GM19324 (cell line): ENCODE results near the gene ST7.

Experiments
- ATAC-seq: cut with Tn5 transposase; IDR thresholded peaks from one replicate; pipeline ENCODE4 v1.9.1; 2021; ENCODE audit warnings: mild to moderate bottlenecking, moderate library complexity; ENCODE audit not compliant: unreplicated experiment, low FRiP score

Gene ST7

DNA sequence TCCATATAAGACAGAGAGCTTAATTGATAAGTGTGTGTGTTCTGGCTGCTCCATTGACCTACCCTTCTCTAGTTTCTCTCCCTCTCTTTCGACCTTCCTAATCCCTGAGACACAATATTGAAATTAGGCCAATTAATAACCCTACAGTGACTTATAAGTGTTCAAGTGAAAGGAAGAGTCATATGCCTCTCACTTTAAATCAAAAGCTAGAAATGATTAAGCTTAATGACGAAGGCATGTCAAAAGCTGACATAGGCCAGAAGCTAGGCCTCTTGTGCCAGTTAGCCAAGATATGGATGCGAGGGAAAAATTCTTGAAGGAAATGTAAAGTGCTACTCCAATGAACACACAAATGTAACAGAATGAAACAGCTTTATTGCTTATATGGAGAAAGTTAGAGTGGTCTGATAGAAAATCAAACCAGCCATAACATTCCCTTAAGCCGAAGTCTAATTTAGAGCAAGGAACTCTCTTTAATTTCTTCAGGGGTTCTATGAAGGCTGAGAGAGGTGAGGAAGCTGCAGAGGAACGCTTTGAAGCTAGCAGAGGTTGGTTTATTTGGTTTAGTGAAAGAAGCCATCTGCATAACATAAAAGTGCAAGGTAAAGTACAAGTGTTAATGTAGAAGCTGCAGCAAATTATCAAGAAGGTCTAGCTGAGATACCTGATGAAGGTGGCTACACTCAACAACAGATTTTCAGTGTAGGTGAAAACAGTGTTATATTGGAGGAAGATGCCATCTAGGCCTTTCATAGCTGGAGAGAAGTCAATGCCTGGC lies 53.8 kb downstream of the ST7 start:
- ATAC-seq, result no peak

GRCh38 chr7:117008118-117008885 lies 55.0 kb downstream of the ST7 start:
- no peak for ATAC-seq

DNA sequence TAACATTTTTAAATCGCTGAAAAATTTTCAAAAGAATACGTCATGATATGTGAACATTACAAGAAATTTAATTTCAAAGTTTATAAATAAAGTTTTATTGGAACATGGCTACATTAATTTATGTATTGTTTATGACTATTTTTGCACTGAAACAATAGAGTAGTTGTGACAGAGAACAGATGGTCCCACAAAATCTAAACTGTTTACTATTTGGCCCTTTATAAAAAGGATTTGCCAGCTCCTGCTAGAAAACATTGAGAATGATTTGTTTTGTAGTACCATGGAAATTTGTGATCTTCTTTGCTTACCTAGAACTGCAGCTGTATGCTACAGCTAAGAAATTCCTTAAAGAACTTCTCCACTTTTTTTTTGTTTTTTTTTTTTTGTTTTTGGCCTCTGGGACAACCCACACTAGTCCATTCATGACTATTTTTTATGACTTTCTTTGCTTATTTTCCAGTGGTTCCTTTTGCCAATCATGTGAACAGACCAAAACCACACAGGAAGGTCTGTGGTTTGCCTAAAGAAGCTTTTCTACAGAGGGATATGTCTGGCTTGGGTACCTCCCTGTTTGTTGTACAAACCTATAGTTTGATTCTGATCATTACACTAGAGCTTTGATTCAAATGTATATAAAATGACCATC lies 55.7 kb downstream of the ST7 start:
- no peak for ATAC-seq

- no peak for ATAC-seq
These were observed 56.5 kb downstream of the ST7 start for GRCh38 chr7:117009705-117010361.

GRCh38 chr7:117010375-117011133 lies 57.3 kb downstream of the ST7 start:
- ATAC-seq, result peak; percentile 30

DNA sequence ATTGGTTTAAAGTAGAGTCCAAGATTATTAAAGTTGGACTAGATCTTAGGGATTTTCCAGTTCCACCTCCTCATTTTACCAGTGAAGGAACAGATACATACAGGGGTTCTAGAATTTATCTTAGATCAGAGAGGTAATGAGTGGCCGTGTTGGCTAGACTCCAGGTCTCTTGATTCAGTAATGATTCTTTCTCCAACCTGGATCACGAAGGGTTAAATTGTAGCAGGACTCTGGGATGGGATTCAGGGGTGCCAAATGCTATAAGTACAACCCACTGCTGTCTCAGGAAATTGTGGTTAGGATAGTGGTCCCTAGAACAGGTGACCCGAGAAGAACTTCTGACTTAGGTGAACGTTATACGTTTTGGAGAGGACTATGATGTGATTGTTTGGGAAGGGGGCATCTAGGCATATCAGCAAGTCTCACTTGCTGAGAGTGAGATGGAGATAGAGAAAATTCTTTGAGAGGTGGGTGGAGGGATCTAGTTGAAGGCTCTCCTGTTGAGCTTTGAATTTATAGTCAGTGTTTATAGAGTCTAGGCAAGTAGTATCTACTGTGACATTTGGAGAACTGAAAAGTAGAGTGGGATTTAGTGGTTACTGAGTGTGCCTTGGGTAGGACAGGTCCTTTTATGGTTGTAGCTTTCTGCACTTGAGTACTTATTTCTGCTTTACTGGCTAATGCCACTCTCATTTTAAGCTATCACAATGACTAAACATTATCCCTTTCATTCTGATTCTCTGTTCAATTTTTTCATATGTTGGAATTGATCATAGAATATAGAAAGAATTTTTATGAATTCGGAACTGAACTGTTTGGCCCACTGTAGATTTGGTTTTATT lies 58.3 kb downstream of the ST7 start:
- peak; percentile 82 for ATAC-seq

DNA sequence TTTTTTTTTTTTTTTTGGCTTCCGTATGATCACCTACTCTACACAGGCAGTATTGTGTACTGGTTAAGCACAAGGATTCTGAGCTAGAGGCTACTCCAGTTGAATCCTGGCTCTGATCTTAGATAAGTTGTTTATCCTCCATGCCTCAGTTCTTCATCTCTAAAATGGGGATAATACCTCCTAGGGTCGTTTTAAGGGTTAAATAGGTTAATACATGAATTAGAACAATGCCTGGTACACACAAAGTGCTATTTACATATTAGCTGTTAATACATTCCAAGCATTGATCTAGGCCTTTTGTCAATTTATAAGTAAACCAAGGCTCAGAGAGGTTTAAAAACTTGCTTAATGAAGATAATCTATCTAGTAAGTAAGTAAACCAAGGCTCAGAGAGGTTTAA lies 59.0 kb downstream of the ST7 start:
- ATAC-seq, result peak; percentile 5

- ATAC-seq, result no peak
These were observed 59.4 kb downstream of the ST7 start for GRCh38 chr7:117012696-117013095.

- ATAC-seq, result no peak
These were observed 60.9 kb downstream of the ST7 start for GRCh38 chr7:117014099-117014656.

DNA sequence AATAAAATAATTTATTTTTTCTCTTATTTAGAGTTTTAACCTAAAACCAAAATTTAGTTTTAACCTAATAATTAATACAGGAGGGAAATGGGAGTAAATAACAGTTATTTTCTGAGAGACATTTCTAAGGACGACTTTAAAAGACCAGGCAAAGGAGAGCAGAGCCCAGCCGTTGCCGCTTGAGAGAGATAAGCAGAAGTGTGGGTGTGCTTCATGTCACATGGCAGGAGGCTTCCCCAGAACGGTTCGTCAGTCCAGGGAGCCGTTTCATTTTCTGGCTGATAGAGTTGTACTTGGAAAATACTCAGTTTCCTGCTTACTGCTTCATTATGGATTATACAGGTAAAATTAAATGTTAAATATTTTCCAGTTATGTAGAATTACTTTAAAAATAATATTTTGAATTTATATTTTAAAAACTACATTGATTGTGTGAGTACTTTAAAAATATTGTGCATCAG lies 61.4 kb downstream of the ST7 start:
- ATAC-seq, result peak; percentile 38

DNA sequence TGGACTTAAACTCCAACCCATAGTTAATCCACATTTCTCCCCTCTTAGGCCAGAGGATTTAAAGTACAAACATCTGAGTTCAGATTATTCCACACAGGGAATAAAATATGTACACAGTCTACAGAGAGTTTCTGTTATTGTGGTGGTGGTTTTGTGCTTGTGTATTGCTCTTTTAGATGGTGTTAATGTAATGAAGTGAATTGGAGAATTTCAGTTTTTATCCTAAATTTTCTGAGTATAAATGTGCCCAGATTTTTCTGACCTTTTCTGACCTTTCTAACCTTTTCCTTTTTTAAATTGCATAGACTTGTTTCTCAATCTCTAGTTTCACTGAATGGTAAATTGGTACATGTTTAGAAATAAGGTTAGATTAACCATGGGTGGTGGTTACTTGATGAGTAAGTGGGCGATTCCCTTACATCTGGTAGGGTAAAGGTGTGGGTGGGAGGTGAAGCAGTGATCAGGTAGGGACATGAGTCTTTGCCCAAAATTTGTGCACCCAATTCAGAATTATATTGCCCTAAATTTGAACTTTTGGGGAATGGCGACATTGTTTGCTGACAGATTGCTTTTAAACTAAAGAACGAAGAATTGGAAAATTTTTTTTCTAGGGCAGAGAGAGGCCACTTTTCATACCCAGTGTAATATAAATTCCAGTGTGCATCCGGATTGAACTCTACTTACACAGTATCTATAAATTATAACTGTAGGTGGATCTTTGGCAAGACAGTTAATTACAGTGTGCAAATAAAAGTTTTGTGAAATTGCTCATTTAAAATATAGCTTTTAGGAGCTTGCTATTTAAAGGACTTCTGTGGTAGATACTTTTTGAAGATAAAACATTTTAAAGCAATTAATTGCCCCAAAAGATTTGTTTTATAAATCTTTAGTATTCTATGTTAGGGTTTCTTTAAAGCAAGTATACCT lies 62.2 kb downstream of the ST7 start:
- no peak for ATAC-seq

GRCh38 chr7:117017017-117017451 lies 63.7 kb downstream of the ST7 start:
- no peak for ATAC-seq

- no peak for ATAC-seq
These were observed 64.5 kb downstream of the ST7 start for GRCh38 chr7:117017702-117018266.

DNA sequence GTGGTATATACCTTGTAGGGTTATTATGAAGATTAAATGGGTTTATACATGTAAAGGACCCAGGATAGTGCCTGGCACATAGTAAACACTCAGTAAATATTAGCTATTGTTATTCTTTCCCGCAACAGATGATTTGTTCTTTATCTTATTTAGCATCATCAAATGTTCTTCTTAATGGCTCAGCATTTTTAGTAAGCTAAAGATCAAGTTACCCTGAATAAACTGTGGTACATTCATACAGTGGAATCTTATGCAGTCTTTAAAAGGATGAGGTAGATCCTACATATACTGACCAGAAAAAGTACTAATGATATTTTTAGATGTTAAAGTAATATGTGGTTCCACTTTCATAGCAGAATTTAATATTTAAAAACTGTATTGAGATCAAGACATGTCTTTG lies 65.4 kb downstream of the ST7 start:
- ATAC-seq, result no peak

GRCh38 chr7:117019287-117019686 lies 66.0 kb downstream of the ST7 start:
- no peak for ATAC-seq

- no peak for ATAC-seq
These were observed 66.7 kb downstream of the ST7 start for GRCh38 chr7:117019786-117020590.

GRCh38 chr7:117020591-117020973 lies 67.3 kb downstream of the ST7 start:
- no peak for ATAC-seq
